ENCODE data around the gene ELAPOR1. TPM values are rescaled to one million over a fixed set of nuclear protein-coding genes. Genes with fewer than 3 reads are reported as not detected.
A peak's percentile ranks its signal among the peaks of the same experiment; 100 is the strongest.

The ELAPOR1 gene
- total RNA-seq, 3 donors from 2014 or later, result 0.64 to 220 (median 202) TPM

DNA sequence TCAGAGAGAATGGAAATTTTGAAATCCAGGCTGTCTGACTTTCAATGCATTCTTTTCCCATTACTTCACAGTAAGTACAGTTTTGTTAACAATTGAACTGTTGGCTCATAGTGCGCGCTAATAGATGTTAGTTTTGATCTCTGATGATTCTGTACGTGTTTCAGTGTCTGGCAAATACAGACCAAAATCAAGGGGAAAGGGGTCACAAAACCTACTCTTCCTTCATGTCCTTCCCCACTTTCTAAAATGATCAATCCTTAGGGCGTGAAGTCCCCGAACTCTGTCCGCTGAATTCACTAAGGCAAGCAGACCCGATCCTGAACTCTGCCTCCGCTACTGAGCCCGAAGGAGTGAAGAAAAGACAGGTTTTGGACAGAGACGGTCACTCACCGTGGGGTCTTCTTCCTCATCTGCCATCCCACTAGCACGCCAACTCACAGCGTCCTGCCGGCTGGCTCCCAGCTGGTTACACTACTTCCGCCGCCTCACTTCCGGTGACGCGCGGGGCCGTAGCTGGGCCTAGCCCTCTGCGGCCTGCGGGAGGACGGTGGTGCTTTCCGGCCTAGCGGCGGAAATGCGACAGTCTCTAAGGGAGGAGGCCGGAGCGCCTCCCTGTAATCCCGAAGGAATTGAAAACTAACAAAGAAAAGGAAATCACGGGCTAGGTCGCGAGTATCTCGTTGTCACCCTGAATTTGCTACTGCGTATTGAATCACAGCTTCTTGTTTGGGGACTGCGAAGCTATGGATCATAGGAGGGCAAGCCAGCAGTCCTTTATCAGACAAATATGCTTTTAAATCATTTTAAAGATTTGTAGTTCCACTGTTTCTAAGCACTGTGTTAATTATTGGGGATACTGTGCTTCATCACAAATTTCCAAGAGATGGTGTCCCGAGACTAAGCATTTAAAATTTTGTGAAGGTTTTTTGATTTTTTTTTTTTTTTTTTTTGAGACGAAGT lies 38.1 kb upstream of the ELAPOR1 start, which contains the start of gene TAF13:
TSS of gene TAF13 (minus strand) at position 473 of the 960 bp plus-strand sequence. CDS start at position 417, 56 bp downstream.
- Histone ChIP-seq H3K36me3 (no peaks in the 10 kb centered on the region), H3K4me1 (no peaks in the 10 kb centered on the region), H3K4me3 (peak within 1 kb of the TSS; percentile 68 to 83 (median 71)), H3K27me3 (no peaks in the 10 kb centered on the region), H3K9me3 (no peaks in the 10 kb centered on the region), H3K27ac (peak within 1 kb of the TSS; percentile 93 to 94)
- peak; percentile 91 to 93 for DNase-seq (ENCODE audit: low spot score in 2 of 2)
- intact Hi-C loops (cut with DNase I; ENCODE audit: low total_unique reads), result no loop called here
- peak; percentile 97 to 98 (median 98) for TF ChIP-seq POLR2AphosphoS5 (IDR thresholded peaks at IDR 0.05)
- TF ChIP-seq POLR2A (IDR thresholded peaks at IDR 0.05), result peak; percentile 91
- TF ChIP-seq, protein P1, sequence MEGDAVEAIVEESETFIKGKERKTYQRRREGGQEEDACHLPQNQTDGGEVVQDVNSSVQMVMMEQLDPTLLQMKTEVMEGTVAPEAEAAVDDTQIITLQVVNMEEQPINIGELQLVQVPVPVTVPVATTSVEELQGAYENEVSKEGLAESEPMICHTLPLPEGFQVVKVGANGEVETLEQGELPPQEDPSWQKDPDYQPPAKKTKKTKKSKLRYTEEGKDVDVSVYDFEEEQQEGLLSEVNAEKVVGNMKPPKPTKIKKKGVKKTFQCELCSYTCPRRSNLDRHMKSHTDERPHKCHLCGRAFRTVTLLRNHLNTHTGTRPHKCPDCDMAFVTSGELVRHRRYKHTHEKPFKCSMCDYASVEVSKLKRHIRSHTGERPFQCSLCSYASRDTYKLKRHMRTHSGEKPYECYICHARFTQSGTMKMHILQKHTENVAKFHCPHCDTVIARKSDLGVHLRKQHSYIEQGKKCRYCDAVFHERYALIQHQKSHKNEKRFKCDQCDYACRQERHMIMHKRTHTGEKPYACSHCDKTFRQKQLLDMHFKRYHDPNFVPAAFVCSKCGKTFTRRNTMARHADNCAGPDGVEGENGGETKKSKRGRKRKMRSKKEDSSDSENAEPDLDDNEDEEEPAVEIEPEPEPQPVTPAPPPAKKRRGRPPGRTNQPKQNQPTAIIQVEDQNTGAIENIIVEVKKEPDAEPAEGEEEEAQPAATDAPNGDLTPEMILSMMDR (IDR thresholded peaks at IDR 0.05), result peak; percentile 49 to 70 (median 61)

DNA sequence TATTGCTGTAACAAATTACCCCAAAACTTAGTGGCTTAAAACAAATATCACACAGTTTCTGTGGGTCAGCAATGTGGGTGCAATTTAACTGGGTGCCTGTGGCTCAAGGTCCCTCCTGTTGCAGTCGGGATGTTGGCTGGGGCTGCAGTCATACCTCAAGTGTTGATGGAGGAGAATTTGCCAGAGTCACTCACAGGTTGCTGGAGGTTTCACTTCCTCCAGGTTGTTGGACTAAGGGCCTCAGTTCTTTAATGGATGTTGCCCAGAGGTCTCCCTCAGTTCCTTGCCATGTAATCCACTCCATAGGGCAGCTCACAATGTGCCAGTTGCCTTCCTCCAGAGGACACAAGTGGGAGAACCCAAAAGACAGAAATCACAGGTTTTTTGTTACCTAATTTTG lies 35.6 kb upstream of the ELAPOR1 start:
- Histone ChIP-seq H3K36me3 (no peaks in the 10 kb centered on the region), H3K9me3 (no peaks in the 10 kb centered on the region), H3K27me3 (no peaks in the 10 kb centered on the region), H3K4me3 (no peak overlapping the region), H3K4me1 (no peaks in the 10 kb centered on the region), H3K27ac (no peak overlapping the region)
- DNase-seq (ENCODE audit: low spot score in 2 of 2), result no peak
- intact Hi-C loops (cut with DNase I; ENCODE audit: low total_unique reads), result no loop called here
- TF ChIP-seq POLR2AphosphoS5 (IDR thresholded peaks at IDR 0.05) (no peak), POLR2A (IDR thresholded peaks at IDR 0.05) (no peak)
- TF ChIP-seq, protein P1 (IDR thresholded peaks at IDR 0.05), result no peak

DNA sequence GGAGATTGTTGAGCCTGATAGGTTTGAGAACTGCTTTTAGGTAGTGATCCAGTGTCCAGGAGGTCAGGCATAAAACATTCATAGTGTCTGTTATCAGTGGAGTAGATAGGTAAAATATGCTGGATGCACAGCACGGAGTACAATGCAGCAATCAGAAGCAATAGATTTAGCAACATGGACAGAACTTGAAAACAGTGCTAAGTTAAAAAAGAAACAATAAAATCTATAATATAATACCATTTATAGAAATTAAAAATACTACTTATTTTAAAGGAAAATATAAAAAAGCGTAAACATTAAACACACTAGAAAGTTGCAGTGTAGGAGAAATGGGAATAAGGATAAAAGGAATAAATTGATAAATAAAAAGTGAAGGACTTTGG lies 34.7 kb upstream of the ELAPOR1 start:
- TF ChIP-seq, protein P1 (IDR thresholded peaks at IDR 0.05), result no peak
- TF ChIP-seq POLR2AphosphoS5 (IDR thresholded peaks at IDR 0.05), result no peak
- TF ChIP-seq POLR2A (IDR thresholded peaks at IDR 0.05), result no peak
- H3K4me1 ChIP-seq, result no peaks in the 10 kb centered on the region
- no peak for DNase-seq (ENCODE audit: low spot score in 2 of 2)
- no peak overlapping the region for H3K4me3 ChIP-seq
- H3K9me3 ChIP-seq, result no peaks in the 10 kb centered on the region
- intact Hi-C loops (cut with DNase I; ENCODE audit: low total_unique reads), result no loop called here
- H3K27ac ChIP-seq, result no peak overlapping the region
- H3K27me3 ChIP-seq, result no peaks in the 10 kb centered on the region
- no peaks in the 10 kb centered on the region for H3K36me3 ChIP-seq

DNA sequence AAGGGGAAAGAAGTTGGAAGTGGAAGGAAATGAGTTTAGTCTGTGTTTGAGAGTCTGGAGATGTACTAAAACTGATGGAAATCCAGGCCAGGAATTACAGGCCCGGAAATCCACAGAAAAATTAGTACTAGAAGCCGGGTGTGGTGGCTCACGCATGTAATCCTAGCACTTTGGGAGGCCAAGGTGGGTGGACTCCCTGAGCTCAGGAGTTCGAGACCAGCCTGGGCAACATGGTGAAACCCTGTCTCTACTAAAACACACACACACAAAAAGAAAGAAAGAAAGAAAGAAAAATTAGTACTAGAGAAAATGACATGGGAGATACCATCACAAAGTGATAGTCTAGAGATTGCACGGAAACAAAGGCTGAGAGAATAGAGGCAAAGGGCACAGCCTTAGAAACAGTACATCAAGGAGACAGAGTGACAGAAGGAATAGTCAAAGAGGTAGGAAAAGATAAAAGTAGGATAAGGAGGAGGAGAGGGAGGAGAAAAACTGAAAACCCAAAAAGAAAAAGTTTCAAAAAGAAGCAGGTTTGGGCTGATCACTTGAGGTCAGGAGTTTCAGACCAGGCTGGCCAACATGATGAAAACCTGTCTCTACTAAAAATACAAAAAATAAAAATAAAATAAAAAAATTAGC lies 33.4 kb upstream of the ELAPOR1 start:
- no peaks in the 10 kb centered on the region for H3K27me3 ChIP-seq
- TF ChIP-seq POLR2AphosphoS5 (IDR thresholded peaks at IDR 0.05), result no peak
- no peak for TF ChIP-seq POLR2A (IDR thresholded peaks at IDR 0.05)
- TF ChIP-seq, protein P1 (IDR thresholded peaks at IDR 0.05), result no peak
- DNase-seq (ENCODE audit: low spot score in 2 of 2), result no peak
- H3K4me3 ChIP-seq, result no peak overlapping the region
- H3K4me1 ChIP-seq, result no peaks in the 10 kb centered on the region
- H3K9me3 ChIP-seq, result no peaks in the 10 kb centered on the region
- intact Hi-C loops (cut with DNase I; ENCODE audit: low total_unique reads), result no loop called here
- H3K36me3 ChIP-seq, result no peaks in the 10 kb centered on the region
- H3K27ac ChIP-seq, result peak overlapping the region; percentile 33 to 45

DNA sequence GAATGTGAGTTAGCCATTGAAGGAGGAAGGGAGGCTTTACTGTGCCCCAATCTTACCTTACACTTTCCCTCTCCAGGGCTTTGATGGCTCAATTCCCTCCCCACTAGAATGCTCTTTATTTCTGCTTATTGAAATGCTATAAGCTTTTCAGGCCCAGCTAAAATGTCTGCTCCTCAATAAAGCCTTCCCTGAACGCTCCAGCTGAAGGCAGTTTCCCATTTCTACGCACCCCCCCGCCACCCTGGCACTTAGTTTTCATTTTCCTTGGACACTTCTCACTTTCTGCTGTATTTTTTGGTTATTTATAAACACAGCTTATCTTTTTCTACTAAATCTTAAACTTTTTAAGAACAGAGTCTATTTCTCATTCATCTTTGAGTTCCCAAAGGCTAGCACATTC lies 30.4 kb upstream of the ELAPOR1 start:
- H3K9me3 ChIP-seq, result no peaks in the 10 kb centered on the region
- H3K4me3 ChIP-seq, result no peak overlapping the region
- H3K27me3 ChIP-seq, result no peaks in the 10 kb centered on the region
- H3K27ac ChIP-seq, result peak overlapping the region; percentile 6 to 26
- intact Hi-C loops (cut with DNase I; ENCODE audit: low total_unique reads), result no loop called here
- no peaks in the 10 kb centered on the region for H3K4me1 ChIP-seq
- no peaks in the 10 kb centered on the region for H3K36me3 ChIP-seq
- DNase-seq (ENCODE audit: low spot score in 2 of 2), result no peak
- TF ChIP-seq, protein P1 (IDR thresholded peaks at IDR 0.05), result no peak
- no peak for TF ChIP-seq POLR2AphosphoS5 (IDR thresholded peaks at IDR 0.05)
- no peak for TF ChIP-seq POLR2A (IDR thresholded peaks at IDR 0.05)

All from breast epithelium (tissue), 4 donors.